Naive thymus-derived CD8-positive, alpha-beta T cell (primary cell): ENCODE results near the gene MCM9. TPM values are rescaled to one million over a fixed set of nuclear protein-coding genes. Genes with fewer than 3 reads are reported as not detected.
A peak's percentile ranks its signal among the peaks of the same experiment; 100 is the strongest.
"Not testable (repeated sequence)": the region's sequence is repeated elsewhere in the genome, so short reads cannot be mapped to it uniquely, and the experiment has no call there.

Experiments
- ATAC-seq, 2 donors: fragments of 150-1000 bp; cut with Tn5 transposase in 1 of 2; sonication (Bioruptor Pico), chemical (Tn5 transposase) in 1 of 2; 1 replicate in 1 of 2; 2 replicates in 1 of 2; pipeline ENCODE4 v1.10.0; 2021; ENCODE audit warnings: mild to moderate bottlenecking in 2 of 2, moderate library complexity in 2 of 2
- POLR2A ChIA-PET: fragments of 350-600 bp; sonication (Branson Sonifier 250); formaldehyde crosslinking; loops from one replicate; lab custom pipeline; 2021; ENCODE audit warnings: antibody characterized with exemption; lab: Charles Lee
- DNase-seq, 10 donors: peaks; one replicate each; pipeline versions ENCODE4 v3.0.0 to v3.0.0-alpha.2; 2020 to 2022
- H3K27ac Mint-ChIP-seq, 10 donors: one replicate each; pipeline ENCODE4 v1.8.0; 2020 to 2022; ENCODE audit warnings: mild to moderate bottlenecking in 10 of 10, mixed read lengths in 10 of 10, moderate library complexity in 4 of 10, inconsistent platforms in 1 of 10
- H3K27me3 Mint-ChIP-seq, 5 donors: one replicate each; pipeline ENCODE4 v1.8.0; 2021 to 2022; ENCODE audit warnings: mixed read lengths in 5 of 5
- H3K36me3 Mint-ChIP-seq, 3 donors: one replicate each; pipeline ENCODE4 v1.8.0; 2020 to 2022; ENCODE audit warnings: mixed read lengths in 3 of 3, mild to moderate bottlenecking in 2 of 3, inconsistent platforms in 1 of 3
- H3K4me1 Mint-ChIP-seq, 4 donors: one replicate each; pipeline ENCODE4 v1.8.0; 2021 to 2022; ENCODE audit warnings: mixed read lengths in 4 of 4
- H3K4me3 Mint-ChIP-seq, 10 donors: one replicate each; pipeline ENCODE4 v1.8.0; 2020 to 2022; ENCODE audit warnings: mild to moderate bottlenecking in 10 of 10, mixed read lengths in 10 of 10, moderate library complexity in 6 of 10, inconsistent platforms in 1 of 10
- H3K9me3 Mint-ChIP-seq, 9 donors: one replicate each; pipeline ENCODE4 v1.8.0; 2020 to 2022; ENCODE audit warnings: mixed read lengths in 9 of 9, mild to moderate bottlenecking in 3 of 9, inconsistent platforms in 1 of 9, moderate library complexity in 1 of 9
- polyA plus RNA-seq, 3 donors: library from polyadenylated mRNA; unstranded; fragments of 300-500 nt; fragmentation: Illumina TruSeq; gene quantifications; one replicate each; pipeline ENCODE4 v1.2.3, GENCODE V29; 2021
- total RNA-seq, 8 experiments: library from RNA in 2 of 8; stranded (reverse) in 2 of 8; gene quantifications; one replicate each; pipeline ENCODE4 v1.2.3 and lab custom pipeline; 2021 to 2026

Gene MCM9
- total and polyA plus RNA-seq, 5 experiments from 2014 or later, result 9.3 to 34.2 (median 12.2) TPM

- no peak for ATAC-seq
- H3K27ac Mint-ChIP-seq, result peak overlapping the region in 2 of 10 donors; percentile 34 to 71
- H3K9me3 Mint-ChIP-seq, result peaks cover 0 to 21% (median 14%) of the 10 kb centered on the region in 9 donors
- H3K4me1 Mint-ChIP-seq, result peaks cover 16 to 43% (median 40%) of the 10 kb centered on the region in 4 donors
- no peaks in the 10 kb centered on the region for H3K27me3 Mint-ChIP-seq
- POLR2A ChIA-PET, result no interaction called here
- no peak for DNase-seq
- H3K4me3 Mint-ChIP-seq, result no peak overlapping the region
- H3K36me3 Mint-ChIP-seq, result peaks cover 6 to 31% (median 30%) of the 10 kb centered on the region in 3 donors
Observed at GRCh38 chr6:118872726-118873125, 62.2 kb downstream of the MCM9 start.

DNA sequence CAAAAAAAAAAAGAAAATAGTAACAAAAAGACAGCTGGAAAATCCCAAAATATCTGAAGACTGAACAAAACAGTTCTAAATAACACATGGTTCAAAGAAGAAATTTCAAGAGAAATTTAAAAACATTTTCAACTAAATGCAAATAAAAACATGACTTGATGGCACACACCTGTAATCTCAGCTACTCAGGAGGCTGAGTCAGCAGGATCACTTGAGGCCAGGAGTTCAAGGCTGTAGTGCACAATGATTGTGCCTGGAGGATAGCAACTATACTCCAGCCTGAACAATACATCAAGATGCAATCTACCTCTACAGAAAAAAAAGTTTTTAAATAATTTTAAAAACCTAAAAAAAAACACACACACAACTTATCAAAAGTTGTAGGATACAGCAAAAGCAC, 62.6 kb downstream of the MCM9 start:
- POLR2A ChIA-PET, result no interaction called here
- Mint-ChIP-seq H3K9me3 (peaks cover 0 to 21% (median 14%) of the 10 kb centered on the region in 9 donors), H3K27ac (peak overlapping the region in 2 of 10 donors; percentile 34 to 71), H3K4me3 (no peak overlapping the region), H3K4me1 (peaks cover 14 to 38% (median 36%) of the 10 kb centered on the region in 4 donors), H3K36me3 (peaks cover 6 to 31% (median 30%) of the 10 kb centered on the region in 3 donors), H3K27me3 (no peaks in the 10 kb centered on the region)
- DNase-seq (no peak), ATAC-seq (no peak)

- H3K4me3 Mint-ChIP-seq, result no peak overlapping the region
- POLR2A ChIA-PET, result no interaction called here
- H3K27me3 Mint-ChIP-seq, result no peaks in the 10 kb centered on the region
- peaks cover 4 to 31% (median 18%) of the 10 kb centered on the region in 9 donors for H3K9me3 Mint-ChIP-seq
- peaks cover 9 to 35% (median 29%) of the 10 kb centered on the region in 4 donors for H3K4me1 Mint-ChIP-seq
- no peak for ATAC-seq
- peak overlapping the region in 2 of 10 donors; percentile 4 to 71 for H3K27ac Mint-ChIP-seq
- DNase-seq, result no peak
- H3K36me3 Mint-ChIP-seq, result peaks cover 6 to 38% (median 36%) of the 10 kb centered on the region in 3 donors
Observed at GRCh38 chr6:118871331-118871730, 63.6 kb downstream of the MCM9 start.

GRCh38 chr6:118869894-118870589, 64.9 kb downstream of the MCM9 start:
- Mint-ChIP-seq H3K9me3 (peaks cover 6 to 37% (median 22%) of the 10 kb centered on the region in 9 donors), H3K4me3 (no peak overlapping the region), H3K27ac (no peak overlapping the region), H3K27me3 (no peaks in the 10 kb centered on the region), H3K36me3 (peaks cover 6 to 43% (median 40%) of the 10 kb centered on the region in 3 donors), H3K4me1 (peaks cover 19 to 48% (median 37%) of the 10 kb centered on the region in 4 donors)
- DNase-seq, result no peak
- no peak for ATAC-seq
- POLR2A ChIA-PET, result no interaction called here

DNA sequence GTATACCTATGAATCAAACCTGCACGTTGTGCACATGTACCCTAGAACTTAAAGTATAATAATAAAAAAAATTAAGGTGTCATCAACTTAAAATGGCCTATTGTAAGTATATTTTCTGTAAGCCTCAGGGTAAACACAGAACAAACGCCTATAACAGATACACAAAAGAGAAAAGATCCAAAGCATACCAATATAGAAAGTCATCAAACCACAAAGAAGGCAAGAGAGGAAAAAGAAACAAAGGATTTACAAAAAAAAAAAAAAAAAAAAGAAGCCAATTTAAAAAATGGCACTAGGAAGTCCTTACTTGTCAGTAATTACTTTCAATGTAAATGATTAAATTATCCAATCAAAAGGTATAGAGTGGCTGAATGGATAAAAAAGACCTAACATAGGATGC, 65.6 kb downstream of the MCM9 start:
- peaks cover 26 to 53% (median 42%) of the 10 kb centered on the region in 4 donors for H3K4me1 Mint-ChIP-seq
- no peak overlapping the region for H3K4me3 Mint-ChIP-seq
- H3K36me3 Mint-ChIP-seq, result peaks cover 6 to 43% (median 38%) of the 10 kb centered on the region in 3 donors
- H3K9me3 Mint-ChIP-seq, result peaks cover 6 to 37% (median 22%) of the 10 kb centered on the region in 9 donors
- DNase-seq, result no peak
- no peak for ATAC-seq
- POLR2A ChIA-PET, result no interaction called here
- no peak overlapping the region for H3K27ac Mint-ChIP-seq
- no peaks in the 10 kb centered on the region for H3K27me3 Mint-ChIP-seq

DNA sequence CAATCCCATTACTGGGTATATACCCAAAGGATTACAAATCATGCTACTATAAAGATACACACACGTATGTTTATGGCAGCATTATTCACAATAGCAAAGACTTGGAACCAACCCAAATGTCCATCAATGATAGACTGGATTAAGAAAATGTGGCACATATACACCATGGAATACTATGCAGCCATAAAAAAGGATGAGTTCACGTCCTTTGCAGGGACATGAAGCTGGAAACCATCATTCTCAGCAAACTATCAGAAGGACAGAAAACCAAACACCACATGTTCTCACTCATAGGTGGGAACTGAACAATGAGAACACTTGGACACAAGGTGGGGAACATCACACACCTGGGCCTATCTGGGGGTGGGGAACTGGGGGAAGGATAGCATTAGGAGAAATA, 66.1 kb downstream of the MCM9 start:
- peaks cover 6 to 37% (median 22%) of the 10 kb centered on the region in 9 donors for H3K9me3 Mint-ChIP-seq
- peaks cover 6 to 43% (median 37%) of the 10 kb centered on the region in 3 donors for H3K36me3 Mint-ChIP-seq
- H3K4me3 Mint-ChIP-seq, POLR2A ChIA-PET, H3K27ac Mint-ChIP-seq, DNase-seq, H3K27me3 Mint-ChIP-seq, ATAC-seq: not testable (repeated sequence)
- H3K4me1 Mint-ChIP-seq, result peaks cover 28 to 55% (median 46%) of the 10 kb centered on the region in 4 donors

DNA sequence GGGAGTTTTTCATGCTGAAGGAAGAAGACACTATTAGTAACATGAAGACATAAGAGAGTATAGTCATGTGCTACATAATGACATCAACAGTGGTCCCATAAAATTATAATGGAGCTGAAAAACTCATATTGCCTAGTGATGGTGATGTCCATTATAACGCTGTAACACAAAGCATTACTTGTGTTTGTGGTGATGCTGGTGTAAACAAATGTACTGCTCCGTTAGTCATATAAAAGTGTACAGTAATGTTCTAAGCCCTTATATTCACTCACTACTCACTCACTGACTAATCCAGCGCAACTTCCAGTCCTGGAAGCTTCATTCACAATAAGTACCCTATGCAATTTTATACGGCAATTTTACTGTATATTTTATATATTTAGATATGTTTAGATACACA, 67.8 kb downstream of the MCM9 start:
- peaks cover 34 to 63% (median 55%) of the 10 kb centered on the region in 4 donors for H3K4me1 Mint-ChIP-seq

DNA sequence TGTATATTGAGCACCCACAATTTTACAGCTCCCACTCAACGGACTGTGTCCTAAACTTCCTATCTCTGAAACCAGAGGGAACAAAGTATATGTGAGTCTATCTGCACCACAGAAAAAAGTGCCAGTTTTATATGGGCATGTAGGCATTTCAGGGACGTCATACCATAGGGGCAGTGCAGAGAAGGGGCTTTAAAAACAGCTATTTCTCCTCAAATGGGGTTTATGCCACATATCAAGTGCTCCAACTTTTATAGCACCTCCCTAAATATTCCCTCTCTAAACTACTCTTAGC, 69.9 kb downstream of the MCM9 start:
- DNase-seq, result peak in 1 of 10 donors; percentile 2
- Mint-ChIP-seq H3K27me3 (no peaks in the 10 kb centered on the region), H3K36me3 (peaks cover 7 to 45% (median 36%) of the 10 kb centered on the region in 3 donors), H3K9me3 (peaks cover 6 to 41% (median 21%) of the 10 kb centered on the region in 9 donors), H3K27ac (peak overlapping the region; percentile 25 to 92 (median 88)), H3K4me1 (peaks cover 33 to 55% (median 48%) of the 10 kb centered on the region in 4 donors), H3K4me3 (peak overlapping the region; percentile 50 to 88 (median 77))
- POLR2A ChIA-PET, result interaction anchor here (1.4 to 3.1 kb wide), 3 partner anchors 24 to 56 kb away, joined by 3 to 13 read pairs (median 7); partner anchors contain the start of gene ASF1A
- ATAC-seq, result peak; percentile 44 to 49

More for the DNA sequence above, 67.8 kb downstream of the MCM9 start:
- POLR2A ChIA-PET, result no interaction called here
- peaks cover 6 to 37% (median 22%) of the 10 kb centered on the region in 9 donors for H3K9me3 Mint-ChIP-seq
- no peak for ATAC-seq
- H3K27ac Mint-ChIP-seq, result no peak overlapping the region
- DNase-seq, result no peak
- no peaks in the 10 kb centered on the region for H3K27me3 Mint-ChIP-seq
- H3K36me3 Mint-ChIP-seq, result peaks cover 6 to 43% (median 43%) of the 10 kb centered on the region in 3 donors
- no peak overlapping the region for H3K4me3 Mint-ChIP-seq

DNA sequence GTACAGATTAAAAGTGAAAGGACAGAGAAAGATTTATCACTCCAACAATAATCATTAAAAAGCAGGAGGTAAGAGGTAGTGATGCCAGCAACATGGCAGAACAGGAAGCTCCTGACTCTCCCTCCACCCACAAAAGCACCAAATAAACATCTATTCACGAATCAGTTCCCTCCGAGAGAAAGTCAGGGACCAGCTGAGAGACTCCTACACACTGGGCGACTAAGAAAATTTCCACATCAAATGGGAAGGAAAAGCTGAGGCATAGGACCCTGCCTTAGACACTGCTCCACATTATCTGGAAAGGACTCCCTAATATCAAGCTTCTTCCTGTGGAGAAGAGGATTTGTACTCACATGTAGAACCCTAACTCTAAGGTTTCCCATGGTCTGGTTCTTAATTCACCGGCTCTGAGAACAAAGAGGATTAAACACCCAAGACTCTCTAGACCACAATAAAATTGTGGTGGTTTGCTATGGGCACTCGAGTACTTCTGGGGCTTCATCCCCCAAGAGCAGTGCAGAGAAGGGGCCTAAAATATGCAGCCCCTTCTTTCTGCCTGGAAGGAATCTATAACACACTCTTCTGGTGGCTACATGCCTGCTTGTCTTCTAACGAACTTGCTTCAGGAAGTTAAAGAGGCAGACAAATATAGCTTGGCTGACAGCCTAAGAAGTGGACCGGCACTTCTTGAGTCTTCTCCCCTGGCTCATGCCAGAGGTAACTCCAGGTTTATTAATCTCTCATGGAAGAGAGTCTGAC, 70.4 kb downstream of the MCM9 start:
- DNase-seq, result peak in 1 of 10 donors; percentile 7
- POLR2A ChIA-PET, result interaction anchor here (1.4 to 3.1 kb wide), 3 partner anchors 25 to 55 kb away, joined by 3 to 13 read pairs (median 7); partner anchors contain the start of gene ASF1A
- peak; percentile 67 to 74 for ATAC-seq
- peak overlapping the region; percentile 25 to 92 (median 88) for H3K27ac Mint-ChIP-seq
- peak overlapping the region; percentile 50 to 88 (median 77) for H3K4me3 Mint-ChIP-seq
- H3K36me3 Mint-ChIP-seq, result peaks cover 7 to 42% (median 33%) of the 10 kb centered on the region in 3 donors
- peaks cover 9 to 39% (median 17%) of the 10 kb centered on the region in 9 donors for H3K9me3 Mint-ChIP-seq
- no peaks in the 10 kb centered on the region for H3K27me3 Mint-ChIP-seq
- H3K4me1 Mint-ChIP-seq, result peaks cover 34 to 57% (median 52%) of the 10 kb centered on the region in 4 donors

GRCh38 chr6:118862443-118862842, 72.5 kb downstream of the MCM9 start:
- Mint-ChIP-seq H3K27me3 (no peaks in the 10 kb centered on the region), H3K27ac (peak overlapping the region in 5 of 10 donors; percentile 21 to 68 (median 45)), H3K4me1 (peaks cover 38 to 69% (median 62%) of the 10 kb centered on the region in 4 donors), H3K36me3 (peaks cover 7 to 45% (median 21%) of the 10 kb centered on the region in 3 donors), H3K9me3 (peaks cover 9 to 24% (median 14%) of the 10 kb centered on the region in 9 donors), H3K4me3 (peak overlapping the region in 1 of 10 donors; percentile 2)
- DNase-seq (no peak), ATAC-seq (no peak)
- POLR2A ChIA-PET, result interaction anchor here (4.7 kb wide), 1 partner anchor 31 kb away, joined by 17 read pairs; the partner anchor contains the start of gene ASF1A

- peaks cover 34 to 66% (median 58%) of the 10 kb centered on the region in 4 donors for H3K4me1 Mint-ChIP-seq
- peaks cover 9 to 33% (median 9%) of the 10 kb centered on the region in 3 donors for H3K36me3 Mint-ChIP-seq
- POLR2A ChIA-PET, result interaction anchor here (4.7 kb wide), 1 partner anchor 33 kb away, joined by 17 read pairs; the partner anchor contains the start of gene ASF1A
- no peak overlapping the region for H3K27ac Mint-ChIP-seq
- no peaks in the 10 kb centered on the region for H3K27me3 Mint-ChIP-seq
- ATAC-seq, result no peak
- H3K4me3 Mint-ChIP-seq, result no peak overlapping the region
- H3K9me3 Mint-ChIP-seq, result peaks cover 0 to 10% (median 5%) of the 10 kb centered on the region in 9 donors
- DNase-seq, result no peak
Observed at GRCh38 chr6:118860880-118861279, 74.1 kb downstream of the MCM9 start.

DNA sequence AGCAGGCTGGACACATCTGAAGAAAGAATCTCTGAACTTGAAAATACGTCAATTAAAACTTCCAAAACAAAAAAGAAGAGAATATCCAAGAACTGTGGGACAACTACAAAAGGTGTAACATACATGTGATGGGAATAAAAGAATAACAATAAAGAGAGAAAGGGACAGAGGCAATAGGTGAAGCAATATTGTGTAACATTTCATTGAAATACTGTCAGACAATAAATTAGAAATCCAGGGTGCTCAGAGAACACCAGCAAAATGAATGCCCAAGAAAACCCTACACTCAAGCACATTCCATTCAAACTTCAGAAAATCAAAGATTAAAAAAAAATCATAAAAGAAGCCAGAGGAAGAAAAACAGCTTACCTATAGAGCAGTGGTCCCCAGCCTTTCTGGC, 74.6 kb downstream of the MCM9 start:
- H3K27me3 Mint-ChIP-seq, result no peaks in the 10 kb centered on the region
- peak overlapping the region in 1 of 10 donors; percentile 15 for H3K27ac Mint-ChIP-seq
- ATAC-seq (no peak), DNase-seq (no peak)
- H3K4me3 Mint-ChIP-seq, result no peak overlapping the region
- peaks cover 0 to 9% (median 5%) of the 10 kb centered on the region in 9 donors for H3K9me3 Mint-ChIP-seq
- POLR2A ChIA-PET, result interaction anchor here (4.7 kb wide), 1 partner anchor 34 kb away, joined by 17 read pairs; the partner anchor contains the start of gene ASF1A
- peaks cover 29 to 62% (median 53%) of the 10 kb centered on the region in 4 donors for H3K4me1 Mint-ChIP-seq
- peaks cover 8 to 32% (median 14%) of the 10 kb centered on the region in 3 donors for H3K36me3 Mint-ChIP-seq
